KMS-11 (cell line): ENCODE data around the gene ADSS1.

Source experiments
- H2AFZ ChIP-seq: fragments of 200-600 bp; sonication (generic); 2 replicates; pipeline ENCODE4 v1.6.1; 2016; ENCODE audit warnings: antibody characterized with exemption, mixed run types, low read depth
- H3K27ac ChIP-seq: fragments of 200-600 bp; sonication (generic); 2 replicates; pipeline ENCODE4 v1.6.1; 2016; ENCODE audit warnings: mild to moderate bottlenecking, mixed run types
- H3K27me3 ChIP-seq: fragments of 200-600 bp; sonication (generic); 2 replicates; pipeline ENCODE4 v1.6.1; 2017; ENCODE audit warnings: mild to moderate bottlenecking, low read depth, mixed run types, moderate library complexity; ENCODE audit not compliant: insufficient read depth
- H3K36me3 ChIP-seq: fragments of 200-600 bp; sonication (generic); 2 replicates; pipeline ENCODE4 v1.6.1; 2017; ENCODE audit warnings: mild to moderate bottlenecking, mixed run types; ENCODE audit not compliant: insufficient read depth
- H3K4me1 ChIP-seq: fragments of 200-600 bp; sonication (generic); 2 replicates; pipeline ENCODE4 v1.6.1; 2016; ENCODE audit warnings: mild to moderate bottlenecking, low read depth, mixed run types; ENCODE audit not compliant: poor library complexity, severe bottlenecking
- H3K4me2 ChIP-seq: fragments of 200-600 bp; sonication (generic); 2 replicates; pipeline ENCODE4 v1.7.0; 2016; ENCODE audit warnings: mild to moderate bottlenecking, mixed run types
- H3K4me3 ChIP-seq: fragments of 200-600 bp; sonication (generic); IDR thresholded peaks from 2 replicates; pipeline ENCODE4 v1.6.1; 2017; ENCODE audit warnings: low read depth, low read length, mixed read lengths; ENCODE audit not compliant: insufficient read depth
- H3K79me2 ChIP-seq: fragments of 200-600 bp; sonication (generic); 2 replicates; pipeline ENCODE4 v1.6.1; 2016; ENCODE audit warnings: low read depth, mixed run types; ENCODE audit not compliant: insufficient read depth
- H3K9ac ChIP-seq: fragments of 200-600 bp; sonication (generic); 2 replicates; pipeline ENCODE4 v1.6.1; 2016; ENCODE audit warnings: mild to moderate bottlenecking, mixed run types
- H4K20me1 ChIP-seq: fragments of 200-600 bp; sonication (generic); 2 replicates; pipeline ENCODE4 v1.6.1; 2016; ENCODE audit warnings: mild to moderate bottlenecking, mixed run types; ENCODE audit not compliant: insufficient read depth
- CTCF ChIP-seq: fragments of 200-600 bp; sonication (generic); conservative IDR thresholded peaks from 2 replicates; pipeline ENCODE4 v1.6.1; 2017; ENCODE audit warnings: low read depth, mild to moderate bottlenecking, antibody characterized with exemption, low read length, moderate library complexity, mixed read lengths

ADSS1 gene

GRCh38 chr14:104684449-104684821 is 39.6 kb upstream of the ADSS1 start:
- no peak for TF ChIP-seq CTCF
- H4K20me1 ChIP-seq: no peaks in the 10 kb centered on the region
- no peak overlapping the region for H3K27ac ChIP-seq
- H2AFZ ChIP-seq: no peak overlapping the region
- no peaks in the 10 kb centered on the region for H3K4me1 ChIP-seq
- H3K4me3 ChIP-seq: no peak overlapping the region
- H3K79me2 ChIP-seq: no peaks in the 10 kb centered on the region
- H3K9ac ChIP-seq: no peak overlapping the region
- H3K4me2 ChIP-seq: no peak overlapping the region
- H3K27me3 ChIP-seq: no peaks in the 10 kb centered on the region
- H3K36me3 ChIP-seq: no peaks in the 10 kb centered on the region

GRCh38 chr14:104685216-104685997 is 38.6 kb upstream of the ADSS1 start:
- no peak for TF ChIP-seq CTCF
- H3K79me2 ChIP-seq: no peaks in the 10 kb centered on the region
- no peak overlapping the region for H3K9ac ChIP-seq
- no peaks in the 10 kb centered on the region for H3K27me3 ChIP-seq
- H3K36me3 ChIP-seq: no peaks in the 10 kb centered on the region
- no peak overlapping the region for H3K27ac ChIP-seq
- no peaks in the 10 kb centered on the region for H3K4me1 ChIP-seq
- no peak overlapping the region for H3K4me3 ChIP-seq
- no peaks in the 10 kb centered on the region for H4K20me1 ChIP-seq
- H3K4me2 ChIP-seq: no peak overlapping the region
- H2AFZ ChIP-seq: no peak overlapping the region

- H3K27ac ChIP-seq: no peak overlapping the region
- H3K79me2 ChIP-seq: no peaks in the 10 kb centered on the region
- no peaks in the 10 kb centered on the region for H3K36me3 ChIP-seq
- H3K9ac ChIP-seq: no peak overlapping the region
- no peak overlapping the region for H3K4me2 ChIP-seq
- H4K20me1 ChIP-seq: no peaks in the 10 kb centered on the region
- TF ChIP-seq CTCF: no peak
- no peak overlapping the region for H3K4me3 ChIP-seq
- H3K27me3 ChIP-seq: no peaks in the 10 kb centered on the region
- H3K4me1 ChIP-seq: no peaks in the 10 kb centered on the region
- no peak overlapping the region for H2AFZ ChIP-seq
These were observed 37.9 kb upstream of the ADSS1 start for GRCh38 chr14:104685998-104686610.

GRCh38 chr14:104686624-104687517 is 37.2 kb upstream of the ADSS1 start:
- Histone ChIP-seq H3K27me3 (no peaks in the 10 kb centered on the region), H4K20me1 (no peaks in the 10 kb centered on the region), H2AFZ (no peak overlapping the region), H3K4me1 (no peaks in the 10 kb centered on the region), H3K36me3 (no peaks in the 10 kb centered on the region), H3K9ac (no peak overlapping the region), H3K4me3 (no peak overlapping the region), H3K27ac (no peak overlapping the region), H3K79me2 (no peaks in the 10 kb centered on the region), H3K4me2 (no peak overlapping the region)
- no peak for TF ChIP-seq CTCF
